ENCODE measurements around the gene RHOA.
A peak's percentile ranks its signal among the peaks of the same experiment; 100 is the strongest.
"Not testable (repeated sequence)": the region's sequence is repeated elsewhere in the genome, so short reads cannot be mapped to it uniquely, and the experiment has no call there.

RHOA gene

DNA sequence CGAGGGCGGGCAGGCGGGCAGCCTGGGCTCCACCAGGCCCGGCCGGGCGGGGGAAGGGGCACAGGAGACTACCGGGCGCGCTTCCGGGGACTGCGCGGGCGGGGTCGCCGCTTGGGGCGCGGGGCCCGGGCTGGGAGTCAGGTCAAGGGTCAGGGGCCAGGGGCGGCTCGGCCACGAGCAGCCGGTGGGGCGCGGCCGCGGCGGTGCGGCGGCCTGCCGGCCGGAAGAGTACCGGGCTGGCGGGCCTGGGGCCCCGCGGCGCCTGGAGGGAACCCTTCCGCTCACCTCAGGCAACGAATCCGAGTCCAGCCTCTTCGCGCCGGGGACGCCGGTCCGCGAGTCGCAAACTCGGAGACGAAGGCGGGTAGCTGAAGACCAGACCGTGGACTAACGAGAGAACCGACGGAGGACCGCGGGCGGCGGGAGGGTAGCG lies 225 bp downstream of the RHOA start:
- DNase-seq (ENCODE audit: low spot score) = peak; percentile 37

DNA sequence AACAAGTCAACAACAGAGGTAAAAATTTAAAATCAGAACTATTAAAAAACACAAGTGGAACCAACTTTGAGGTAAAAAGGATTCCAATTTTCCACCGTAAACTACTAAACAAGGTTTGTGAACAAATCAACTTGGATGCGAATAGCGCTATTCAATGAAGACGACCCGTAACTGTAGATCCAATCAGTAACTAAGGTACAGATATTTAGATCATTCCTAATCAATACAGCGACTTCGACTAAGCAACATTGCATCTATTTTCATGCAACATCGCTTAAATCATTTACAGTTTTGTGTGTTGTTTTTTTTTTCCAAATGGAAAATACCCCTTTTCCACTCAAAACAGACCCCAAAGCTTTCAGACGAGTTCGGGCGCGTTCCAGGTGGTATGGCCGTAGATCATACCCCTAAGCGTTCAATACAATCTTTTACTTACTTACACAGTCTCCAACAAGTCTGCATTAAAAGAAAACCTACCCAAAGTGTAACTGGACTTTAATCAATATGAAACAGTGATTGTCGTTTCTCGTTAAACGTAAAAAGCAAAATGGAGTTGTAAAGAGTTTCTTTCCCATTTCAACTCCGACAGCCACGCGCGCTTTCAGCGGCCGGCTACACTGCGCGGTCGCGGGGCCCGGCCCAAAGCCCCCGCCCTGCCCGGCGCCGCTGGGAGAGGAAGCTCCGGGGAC lies 786 bp downstream of the RHOA start:
- no peak for DNase-seq (ENCODE audit: low spot score)

GRCh38 chr3:49410066-49410845 lies 1.5 kb downstream of the RHOA start:
- DNase-seq (ENCODE audit: low spot score) = peak; percentile 36

DNA sequence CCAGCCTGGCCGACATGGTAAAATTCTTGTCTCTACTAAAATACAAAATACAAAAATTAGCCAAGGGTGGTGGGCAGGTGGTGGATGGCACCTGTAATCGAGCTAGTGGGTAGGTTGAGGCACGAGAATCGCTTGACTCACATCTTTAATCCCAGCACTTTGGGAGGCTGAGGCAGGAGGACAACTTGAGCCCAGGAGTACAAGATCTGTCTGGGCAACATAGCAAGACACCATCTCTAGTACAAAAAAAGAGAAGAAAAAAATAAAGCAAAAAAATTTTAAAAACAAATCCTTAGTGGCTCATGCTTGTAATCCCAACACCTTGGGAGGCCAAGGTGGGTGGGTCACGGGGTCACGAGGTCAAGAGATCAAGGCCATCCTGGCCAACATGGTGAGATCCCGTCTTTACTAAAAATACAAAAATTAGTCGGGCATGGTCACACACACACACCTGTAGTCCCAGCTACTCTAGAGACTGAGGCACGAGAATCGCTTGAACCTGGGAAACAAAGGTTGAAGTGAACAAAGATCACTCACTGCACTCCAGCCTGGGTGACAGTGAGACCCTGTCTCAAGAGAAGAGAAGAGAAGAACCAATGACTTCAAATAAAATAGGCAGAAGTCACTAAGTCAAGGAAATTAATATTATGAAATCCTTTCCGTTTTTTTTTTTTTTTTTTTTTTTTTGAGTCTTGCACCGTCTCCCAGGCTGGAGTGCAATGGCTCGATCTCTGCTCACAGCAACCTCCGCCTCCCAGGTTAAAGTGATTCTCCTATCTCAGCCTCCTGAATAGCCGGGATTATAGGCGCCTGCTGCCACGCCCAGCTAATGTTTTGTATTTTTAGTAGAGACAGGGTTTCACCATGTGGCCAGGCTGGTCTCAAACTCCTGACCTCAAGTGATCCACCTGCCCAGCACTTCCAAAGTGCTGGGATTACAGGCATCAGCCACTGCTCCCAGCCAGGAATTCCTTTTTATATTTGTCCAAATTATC lies 4.9 kb downstream of the RHOA start:
- no peak for DNase-seq (ENCODE audit: low spot score)

DNA sequence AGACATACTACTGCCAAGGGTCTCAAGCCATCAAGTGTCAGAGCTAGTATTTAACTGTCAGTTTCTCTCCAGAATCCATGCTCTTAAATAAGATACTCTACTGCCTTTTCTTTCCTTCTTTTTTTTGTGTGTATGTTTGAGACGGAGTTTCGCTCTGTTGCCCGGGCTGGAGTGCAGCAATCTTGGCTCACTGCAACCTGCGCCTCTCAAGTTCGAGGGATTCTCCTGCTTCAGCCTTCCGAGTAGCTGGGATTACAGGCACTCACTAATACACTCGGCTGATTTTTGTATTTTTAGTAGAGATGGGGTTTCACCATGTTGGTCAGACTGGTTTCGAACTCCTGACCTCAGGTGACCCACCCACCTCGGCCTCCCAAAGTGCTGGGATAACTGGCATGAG lies 6.2 kb downstream of the RHOA start:
- not testable (repeated sequence) for DNase-seq (ENCODE audit: low spot score)

GRCh38 chr3:49403891-49404290 lies 7.9 kb downstream of the RHOA start:
- DNase-seq (ENCODE audit: low spot score) = no peak

DNA sequence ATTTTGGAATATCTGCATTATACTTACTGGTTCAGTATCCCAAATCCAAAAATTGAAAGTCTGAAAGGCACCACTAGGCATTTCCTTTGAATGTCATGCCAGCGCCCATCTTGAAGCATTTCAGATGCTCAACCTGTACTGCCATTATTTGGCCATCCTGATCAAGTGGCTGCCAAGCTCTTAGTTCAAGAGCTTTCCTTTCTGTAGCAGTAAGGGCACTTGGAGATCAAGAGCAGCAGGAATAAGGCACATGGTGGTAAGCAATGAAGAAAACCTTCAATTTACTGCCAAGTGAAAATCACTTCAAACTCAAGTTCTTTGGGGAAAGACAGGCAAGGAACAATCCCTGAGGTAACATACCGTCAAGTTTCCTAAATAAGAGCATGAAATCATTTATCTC lies 10.0 kb downstream of the RHOA start:
- no peak for DNase-seq (ENCODE audit: low spot score)

GRCh38 chr3:49399461-49399860 lies 12.3 kb downstream of the RHOA start:
- no peak for DNase-seq (ENCODE audit: low spot score)

DNA sequence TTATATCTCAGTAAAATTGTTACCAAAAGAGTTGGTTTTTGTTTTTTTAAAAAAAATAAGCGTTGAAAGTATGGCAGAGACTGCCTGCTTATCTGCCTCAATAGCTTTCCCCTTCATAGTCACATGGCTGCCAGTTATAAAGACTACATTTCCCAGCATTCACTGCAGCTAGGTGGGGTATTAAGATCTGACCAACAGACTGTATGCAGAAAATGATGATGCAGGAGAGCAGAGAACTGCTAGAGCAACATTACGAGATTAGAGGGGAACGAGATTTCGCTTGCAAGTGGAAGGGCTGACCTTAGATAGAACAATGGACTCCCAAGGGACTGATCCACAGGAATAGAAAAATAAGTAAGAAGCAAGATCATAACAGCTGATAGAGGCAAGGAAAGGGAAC lies 14.3 kb downstream of the RHOA start:
- no peak for DNase-seq (ENCODE audit: low spot score)

GRCh38 chr3:49391310-49391709 lies 20.5 kb downstream of the RHOA start:
- DNase-seq (ENCODE audit: low spot score) = not testable (repeated sequence)

DNA sequence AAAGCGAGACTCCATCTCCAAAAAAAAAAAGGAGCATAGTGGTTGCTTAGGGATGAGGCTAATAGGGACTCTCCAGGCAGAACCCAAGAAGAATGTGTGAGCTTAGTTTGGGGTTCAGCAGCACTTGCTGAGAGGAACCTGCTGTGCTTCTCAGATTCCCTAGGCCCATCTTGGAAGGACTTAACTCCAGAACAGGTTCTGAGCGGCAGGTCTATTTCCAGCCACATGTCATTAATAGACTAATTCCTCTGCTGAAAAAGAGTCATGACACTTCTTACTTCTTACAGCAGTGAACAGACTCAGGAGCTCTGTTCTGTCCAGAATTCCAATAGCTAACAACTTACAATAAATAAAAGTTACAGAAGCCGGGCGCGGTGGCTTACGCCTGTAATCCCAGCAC lies 22.5 kb downstream of the RHOA start:
- DNase-seq (ENCODE audit: low spot score) = no peak

DNA sequence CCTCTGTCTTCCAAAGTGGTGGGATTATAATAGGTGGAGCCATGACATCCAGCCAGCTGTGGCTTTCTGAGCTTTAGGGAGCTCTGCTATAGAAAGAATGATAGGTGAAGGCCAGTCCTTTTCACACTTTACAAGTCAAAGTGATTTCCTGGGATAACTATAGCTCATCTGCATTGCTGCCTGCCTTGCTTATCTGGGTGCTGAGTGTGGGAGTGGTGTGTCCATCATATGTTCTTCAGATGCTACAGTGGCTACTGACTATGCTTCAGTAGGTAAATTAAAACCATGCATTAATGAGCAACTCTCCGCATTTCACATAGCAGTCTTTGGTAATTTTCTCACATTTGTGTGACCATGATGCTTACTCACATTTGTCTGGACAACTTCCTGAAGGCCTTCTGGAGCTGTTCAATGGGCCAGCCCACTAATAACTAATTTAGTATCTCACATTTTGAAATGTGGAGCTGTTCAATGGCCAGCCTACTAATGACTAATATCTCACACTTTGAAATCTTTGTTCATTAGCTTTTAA lies 23.4 kb downstream of the RHOA start:
- DNase-seq (ENCODE audit: low spot score) = no peak

DNA sequence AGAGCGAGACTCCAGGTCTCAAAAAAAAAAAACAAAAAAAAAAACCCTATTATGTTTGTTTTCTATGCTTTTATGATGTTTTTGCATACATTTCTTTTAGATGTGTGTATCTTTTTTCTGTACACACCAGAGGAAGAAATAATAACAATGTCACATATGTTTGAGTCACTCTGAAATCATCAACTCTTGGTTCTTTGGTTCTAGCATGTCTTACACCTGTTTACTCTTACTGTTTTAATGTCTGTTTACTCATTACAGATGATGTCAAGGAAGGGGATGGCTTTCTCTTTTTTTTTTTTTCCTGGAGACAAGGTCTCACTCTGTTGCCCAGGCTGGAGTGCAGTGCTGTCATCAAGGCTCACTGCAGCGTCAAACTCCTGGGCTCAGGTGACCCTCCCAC lies 24.1 kb downstream of the RHOA start:
- no peak for DNase-seq (ENCODE audit: low spot score)

GRCh38 chr3:49386056-49386756 lies 25.6 kb downstream of the RHOA start:
- DNase-seq (ENCODE audit: low spot score) = no peak

DNA sequence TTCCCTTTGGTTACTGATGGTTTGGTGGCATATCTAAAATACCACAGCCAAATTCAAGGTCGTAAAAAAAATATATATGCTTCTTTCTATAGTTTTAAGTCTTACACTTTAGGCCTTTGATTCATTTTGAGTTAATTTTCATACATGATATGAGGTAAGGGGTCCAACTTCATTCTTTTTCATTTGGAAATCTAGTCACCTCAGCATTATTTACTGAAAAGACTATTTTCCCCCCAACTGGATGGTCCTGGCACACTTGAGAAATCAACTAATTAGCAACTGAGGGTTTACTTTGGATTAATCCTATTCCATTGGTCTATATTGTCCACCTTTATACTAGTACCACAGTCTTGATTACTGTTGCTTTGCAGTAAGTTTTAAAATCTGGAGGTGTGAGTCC lies 26.2 kb downstream of the RHOA start:
- DNase-seq (ENCODE audit: low spot score) = no peak

DNA sequence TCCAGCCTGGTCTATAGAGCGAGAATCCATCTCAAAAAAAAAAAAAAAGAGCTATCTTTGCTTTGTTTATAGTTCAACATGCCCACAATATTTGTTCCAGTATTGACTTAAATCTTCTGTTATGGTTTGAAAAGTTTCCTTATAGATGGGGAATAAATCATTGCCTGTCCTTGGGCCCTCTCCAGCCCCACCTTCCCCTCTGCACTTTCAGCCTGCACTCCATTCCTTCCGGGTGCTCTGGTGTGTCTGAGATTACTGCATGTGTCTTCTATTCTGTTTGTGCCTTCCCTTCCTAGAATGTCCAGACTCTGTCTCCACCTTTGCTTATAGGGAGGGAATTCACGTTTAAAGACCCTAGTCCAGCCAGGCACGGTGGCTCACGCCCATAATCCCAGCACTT lies 28.4 kb downstream of the RHOA start:
- no peak for DNase-seq (ENCODE audit: low spot score)

DNA sequence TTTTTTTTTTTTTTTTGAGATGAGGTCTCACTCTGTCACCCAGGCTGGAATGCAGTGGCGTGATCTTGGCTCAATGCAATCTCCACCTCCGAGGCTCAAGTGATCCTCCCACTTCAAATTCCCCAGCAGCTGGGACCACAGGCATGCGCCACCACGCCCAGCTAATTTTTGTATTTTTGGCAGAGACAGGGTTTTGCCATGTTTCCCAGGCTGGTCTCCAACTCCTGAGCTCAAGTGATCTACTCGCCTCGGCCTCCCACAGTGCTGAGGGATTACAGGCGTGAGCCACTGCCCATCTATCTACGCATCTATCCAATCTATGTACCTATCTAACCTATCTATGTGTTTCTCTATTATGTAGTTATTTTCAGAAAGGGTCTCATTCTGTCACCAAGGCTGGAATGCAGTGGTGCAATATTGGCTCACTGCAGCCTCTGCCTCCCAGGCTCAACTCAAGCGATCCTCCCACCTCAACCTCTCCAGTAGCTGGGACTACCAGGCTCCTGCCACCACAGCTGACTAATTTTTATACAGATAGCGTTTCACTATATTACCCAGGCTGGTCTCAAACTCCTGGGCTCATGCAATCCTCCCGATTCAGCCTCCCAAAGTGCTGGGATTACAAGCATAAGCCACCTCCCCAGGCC lies 33.4 kb downstream of the RHOA start:
- no peak for DNase-seq (ENCODE audit: low spot score)

- peak; percentile 54 for DNase-seq (ENCODE audit: low spot score)
Observed at GRCh38 chr3:49377483-49377882, 34.3 kb downstream of the RHOA start.

GRCh38 chr3:49371946-49372345 lies 39.8 kb downstream of the RHOA start:
- no peak for DNase-seq (ENCODE audit: low spot score)

DNA sequence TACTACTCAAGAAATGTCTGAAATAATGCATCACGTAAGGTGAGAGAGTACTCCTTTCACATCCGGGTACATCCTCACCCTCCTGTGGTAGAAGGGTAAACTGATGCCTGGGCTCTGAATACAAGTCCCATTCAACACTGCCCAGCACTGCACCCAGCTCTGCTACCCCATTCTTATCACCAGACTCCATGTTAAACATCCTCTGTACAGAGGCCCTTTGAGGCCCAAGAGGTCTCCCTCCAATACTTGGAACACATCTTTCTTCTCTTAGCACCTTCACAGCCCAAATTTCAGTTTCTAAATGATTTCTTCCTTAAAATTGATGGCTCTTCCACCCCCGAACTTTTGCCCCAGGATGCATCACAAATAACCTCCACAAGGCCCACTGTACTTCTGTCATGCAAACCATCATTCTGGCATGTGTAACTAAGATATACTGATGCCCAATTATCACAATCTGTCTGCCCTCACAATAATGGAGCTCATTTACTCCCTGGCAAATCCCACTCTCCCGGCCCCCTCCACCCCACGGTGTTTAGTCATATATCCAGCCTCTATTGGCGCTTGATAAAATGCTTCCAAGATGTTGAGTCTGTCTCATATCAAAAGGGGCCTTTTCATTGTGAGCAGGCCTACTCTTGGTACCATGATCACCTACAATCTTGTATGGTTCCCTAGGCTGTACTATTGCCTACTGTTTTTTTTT lies 41.0 kb downstream of the RHOA start:
- no peak for DNase-seq (ENCODE audit: low spot score)

Data from CD4-positive, alpha-beta T cell treated with Interleukin-2 at 100 ng/mL for 4 hours (primary cell).